ENCODE measurements around the gene TRAPPC12. TPM values are rescaled to one million over a fixed set of nuclear protein-coding genes. Genes with fewer than 3 reads are reported as not detected.
"Not testable (repeated sequence)": the region's sequence is repeated elsewhere in the genome, so short reads cannot be mapped to it uniquely, and the experiment has no call there.

TRAPPC12 gene
- total RNA-seq, 2 donors from 2014 or later = 53.9 to 71.4 TPM

DNA sequence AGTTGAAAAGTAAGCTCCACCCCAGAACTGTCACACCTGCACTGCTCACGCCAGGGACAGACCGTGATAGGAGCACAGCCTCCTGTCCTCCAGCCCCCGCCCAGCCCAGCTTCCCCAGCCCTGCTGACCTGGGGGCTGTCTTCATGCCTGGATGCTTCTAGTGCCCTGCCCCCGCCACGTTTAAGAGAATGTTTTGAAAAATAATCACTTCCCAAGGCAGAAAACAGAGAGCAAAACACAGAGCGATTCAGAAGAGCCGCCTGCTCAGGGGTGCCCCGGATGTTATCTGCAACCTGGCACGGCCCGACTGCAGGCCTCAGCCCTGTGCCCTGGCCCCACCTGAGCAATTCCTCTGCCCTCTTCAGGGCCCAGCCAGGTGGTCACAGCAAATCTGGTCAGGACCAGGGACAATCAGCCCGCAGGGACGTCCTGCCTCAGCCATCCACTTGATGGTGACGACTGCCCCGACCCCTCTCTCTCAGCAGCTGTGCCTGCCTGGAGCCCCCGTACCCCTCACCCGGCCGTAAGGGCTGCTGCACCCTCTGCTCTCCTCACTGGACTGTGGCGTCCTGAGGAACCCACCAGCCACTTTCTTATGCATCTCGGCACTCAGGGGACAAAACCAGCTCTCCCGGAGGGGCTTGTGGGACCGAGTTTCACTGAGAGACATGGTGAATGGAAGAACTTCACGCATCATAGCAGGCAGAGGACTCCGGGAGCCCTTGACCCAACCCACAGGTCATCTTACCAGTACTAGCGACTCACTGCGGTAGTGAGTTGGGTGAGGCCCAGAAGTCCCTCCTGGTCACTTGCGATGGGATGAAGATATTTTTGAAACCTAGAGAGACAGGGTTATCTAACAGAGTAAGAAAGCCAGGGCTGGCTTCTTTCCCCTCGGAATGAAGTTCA, 109.6 kb downstream of the TRAPPC12 start:
- Mint-ChIP-seq H3K9me3 (no peaks in the 10 kb centered on the region), H3K36me3 (no peaks in the 10 kb centered on the region), H3K27ac (no peak overlapping the region)
- no peak for DNase-seq (ENCODE audit: low spot score in 2 of 2)
- no peak for ATAC-seq

DNA sequence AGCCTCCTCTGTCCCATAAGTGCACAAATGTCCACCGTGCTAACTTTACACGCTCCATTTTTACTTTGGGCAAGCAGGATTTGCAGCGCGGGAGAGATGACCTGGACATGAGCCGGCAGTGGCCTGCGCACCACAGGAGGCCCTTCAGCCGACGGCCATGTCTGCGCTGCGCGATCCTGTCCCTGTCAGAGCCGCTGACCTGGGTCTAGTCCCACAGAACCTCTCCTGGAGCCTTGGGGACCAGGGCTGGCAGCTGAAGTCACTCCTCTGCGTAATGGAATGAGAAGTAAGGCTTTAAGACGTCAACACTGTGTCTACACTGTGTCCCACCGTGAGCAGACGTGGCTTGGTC, 110.2 kb downstream of the TRAPPC12 start:
- peak in 1 of 2 donors; percentile 21 for DNase-seq (ENCODE audit: low spot score in 2 of 2)
- ATAC-seq = no peak
- Mint-ChIP-seq H3K36me3 (no peaks in the 10 kb centered on the region), H3K9me3 (no peaks in the 10 kb centered on the region), H3K27ac (peak overlapping the region in 1 of 2 donors; percentile 44)

DNA sequence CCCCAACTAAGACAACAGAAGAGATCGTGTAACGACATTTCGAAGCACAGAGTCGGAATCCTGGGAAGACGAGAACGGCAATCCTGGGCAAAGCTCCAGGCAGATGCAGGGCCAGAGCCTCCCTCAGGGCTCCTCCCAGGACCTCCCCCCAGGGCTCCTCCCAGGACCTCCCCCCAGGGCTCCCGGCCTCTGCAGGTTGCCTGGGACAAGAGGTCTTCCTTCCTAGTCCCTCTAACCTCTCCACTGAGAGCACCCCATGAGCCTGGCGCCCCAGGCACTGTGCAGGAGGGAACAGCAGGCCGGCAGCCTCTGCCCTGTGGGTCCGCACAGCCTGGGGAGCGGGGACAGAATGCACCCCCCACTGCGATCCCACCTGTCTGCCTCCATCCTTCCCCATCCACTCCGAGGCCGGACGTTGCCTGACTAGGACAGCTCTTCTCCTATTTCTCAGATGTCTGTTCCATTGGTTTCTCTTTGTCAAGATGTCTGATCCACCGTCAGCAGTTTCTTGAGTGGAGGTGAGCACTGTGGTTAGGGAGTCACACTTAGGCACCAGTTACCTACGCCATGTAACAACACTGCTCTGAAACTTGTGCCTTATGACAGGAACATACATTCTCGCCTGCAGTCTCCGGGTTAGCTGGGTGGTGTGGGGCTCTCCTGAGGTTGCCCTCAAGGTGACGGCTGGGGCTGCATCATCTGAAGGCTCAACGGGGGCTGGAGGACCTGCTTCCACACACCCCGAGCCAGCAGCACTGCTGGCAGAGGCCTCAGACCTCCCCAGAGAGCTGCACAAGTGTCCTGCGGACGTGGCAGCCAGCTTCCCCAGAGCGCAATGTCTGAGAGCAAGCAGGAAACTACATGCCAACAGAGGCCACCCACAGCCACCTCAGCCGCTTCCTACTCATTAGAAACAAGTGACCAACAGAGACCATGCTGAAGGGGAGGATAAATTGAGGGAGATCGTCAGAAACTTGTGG, 111.0 kb downstream of the TRAPPC12 start:
- Mint-ChIP-seq H3K36me3 (no peaks in the 10 kb centered on the region), H3K27ac (peak overlapping the region in 1 of 2 donors; percentile 44), H3K9me3 (no peaks in the 10 kb centered on the region)
- ATAC-seq = no peak
- DNase-seq (ENCODE audit: low spot score in 2 of 2) = peak in 1 of 2 donors; percentile 49

DNA sequence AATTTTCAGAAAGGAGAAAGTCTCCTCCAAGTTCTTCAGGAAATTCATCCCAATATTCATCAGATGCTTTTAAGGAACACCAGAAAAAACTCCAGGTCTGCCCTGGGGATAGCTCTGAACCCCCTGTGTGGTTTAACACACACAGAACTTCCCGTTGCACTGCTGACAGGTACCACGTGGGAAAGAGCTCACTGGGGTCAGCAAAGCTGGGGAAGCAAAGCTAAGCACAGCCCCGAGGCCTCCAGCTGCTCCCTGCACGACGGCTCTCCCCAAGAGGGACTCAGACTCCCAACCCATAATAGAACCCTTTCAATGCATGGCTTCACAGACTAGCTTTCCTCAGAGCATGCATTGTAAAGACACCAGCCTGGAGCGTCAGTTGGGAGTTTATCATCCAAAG, 111.8 kb downstream of the TRAPPC12 start:
- H3K36me3 Mint-ChIP-seq = no peaks in the 10 kb centered on the region
- H3K9me3 Mint-ChIP-seq = no peaks in the 10 kb centered on the region
- DNase-seq (ENCODE audit: low spot score in 2 of 2) (peak in 1 of 2 donors; percentile 1), ATAC-seq (no peak)
- no peak overlapping the region for H3K27ac Mint-ChIP-seq

DNA sequence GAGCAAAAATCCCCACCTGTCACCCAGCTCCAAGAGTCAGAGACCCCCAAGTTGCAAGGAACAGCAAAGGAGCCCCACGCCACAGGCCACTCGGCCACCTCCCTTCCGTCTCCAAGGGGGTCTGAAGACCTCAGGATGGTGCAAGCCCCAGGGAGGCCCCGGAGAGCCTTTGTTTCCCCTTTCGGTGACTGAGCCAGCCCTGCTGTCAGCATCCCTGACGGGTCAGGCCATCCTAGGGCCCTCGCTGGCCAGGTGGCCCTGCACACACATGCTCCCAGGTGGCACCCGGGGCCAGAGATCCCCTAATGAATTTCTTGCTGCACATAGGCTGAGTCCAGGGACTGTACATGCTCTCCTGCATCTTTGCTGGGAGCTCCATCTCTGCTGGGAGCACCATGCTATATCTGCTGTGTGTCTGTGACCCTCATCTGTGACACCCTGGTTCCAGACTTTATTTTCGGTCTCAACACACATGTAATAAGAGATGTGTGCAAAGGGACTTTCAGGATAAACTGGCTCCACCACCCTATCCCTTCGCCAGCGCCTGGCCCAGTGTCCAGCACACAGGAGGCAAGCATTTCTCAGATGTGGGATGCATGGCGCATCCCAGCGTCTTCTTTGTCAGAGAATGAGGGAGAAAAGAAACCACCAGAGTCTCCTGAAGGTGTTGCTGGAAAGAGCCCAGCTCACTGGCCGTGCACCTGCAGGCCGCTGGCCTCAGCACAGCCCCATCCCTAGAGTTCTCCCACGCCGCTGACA, 112.4 kb downstream of the TRAPPC12 start:
- H3K9me3 Mint-ChIP-seq = no peaks in the 10 kb centered on the region

DNA sequence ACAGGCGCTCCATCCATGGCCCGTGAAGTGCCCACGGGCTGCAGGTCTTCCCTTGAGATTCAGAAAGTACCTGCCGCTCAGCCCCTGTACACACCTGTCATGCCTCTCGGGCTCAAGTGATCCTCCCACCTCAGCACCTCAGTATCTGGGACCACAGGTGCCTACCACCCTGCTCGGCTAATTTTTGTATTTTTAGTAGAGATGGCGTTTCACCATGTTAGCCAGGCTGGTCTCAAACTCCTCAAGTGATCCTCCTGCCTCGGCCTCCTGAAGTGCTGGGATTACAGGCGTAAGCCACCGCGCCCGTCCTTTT, 112.9 kb downstream of the TRAPPC12 start:
- not testable (repeated sequence) for ATAC-seq; DNase-seq (ENCODE audit: low spot score in 2 of 2); H3K27ac Mint-ChIP-seq; H3K36me3 Mint-ChIP-seq; H3K9me3 Mint-ChIP-seq

More for the DNA sequence above, 112.4 kb downstream of the TRAPPC12 start:
- Mint-ChIP-seq H3K36me3 (peaks cover 0 to 4% of the 10 kb centered on the region in 2 donors), H3K27ac (no peak overlapping the region)
- ATAC-seq = no peak
- DNase-seq (ENCODE audit: low spot score in 2 of 2) = peak in 1 of 2 donors; percentile 48

DNA sequence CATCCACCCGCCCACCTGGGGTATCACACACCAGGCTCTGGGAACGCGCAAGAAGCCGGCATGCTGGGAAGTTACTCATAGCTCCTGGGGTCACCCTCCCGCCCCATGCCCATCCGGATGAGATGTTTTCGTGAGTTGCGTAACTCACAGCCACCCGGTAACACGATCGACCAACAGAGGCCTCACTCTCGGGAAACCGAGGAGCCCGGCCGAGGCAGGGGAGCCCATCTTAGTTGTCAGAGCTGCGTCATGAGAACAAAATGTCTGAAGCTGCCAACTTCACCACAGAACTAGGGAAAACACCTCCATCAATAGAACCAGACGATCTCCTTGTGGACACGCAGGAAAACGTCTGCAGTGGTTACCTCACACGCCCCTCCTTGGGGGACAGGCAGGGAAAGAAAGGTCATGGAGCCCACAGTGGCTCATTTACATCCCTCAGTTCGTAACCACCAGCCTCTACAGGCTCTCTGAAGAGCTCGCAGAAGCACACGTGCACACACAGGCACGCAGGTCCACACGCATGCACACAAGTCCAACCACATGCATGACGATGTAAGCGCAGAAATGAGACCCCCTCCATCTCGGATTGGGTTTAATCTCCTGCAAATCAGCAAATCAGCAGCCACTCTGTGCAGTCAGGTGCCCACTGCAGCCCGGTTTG, 113.6 kb downstream of the TRAPPC12 start:
- Mint-ChIP-seq H3K9me3 (no peaks in the 10 kb centered on the region), H3K36me3 (peaks cover 0 to 10% of the 10 kb centered on the region in 2 donors), H3K27ac (no peak overlapping the region)
- ATAC-seq (no peak), DNase-seq (ENCODE audit: low spot score in 2 of 2) (no peak)

DNA sequence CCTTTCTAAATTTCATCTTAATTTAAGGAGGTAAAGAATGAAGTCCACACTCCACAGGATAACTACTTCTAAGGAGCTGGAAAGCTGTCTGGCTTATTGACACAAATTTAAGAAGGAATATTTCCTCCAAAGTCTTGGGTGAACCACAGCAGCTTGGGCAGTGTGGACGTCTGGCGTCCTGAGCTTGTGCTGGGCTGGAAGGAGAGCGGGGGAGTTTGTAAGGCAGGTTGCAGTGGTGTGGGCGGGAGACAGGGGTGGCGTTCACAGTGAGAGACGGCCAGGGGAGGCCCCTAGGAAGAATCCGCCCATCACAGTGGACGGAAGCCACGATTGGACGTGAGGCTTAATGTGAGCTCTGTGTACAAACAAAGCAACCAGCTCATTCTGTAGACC, 114.1 kb downstream of the TRAPPC12 start:
- no peak overlapping the region for H3K27ac Mint-ChIP-seq
- peaks cover 0 to 10% of the 10 kb centered on the region in 2 donors for H3K36me3 Mint-ChIP-seq
- no peak for DNase-seq (ENCODE audit: low spot score in 2 of 2)
- no peaks in the 10 kb centered on the region for H3K9me3 Mint-ChIP-seq
- no peak for ATAC-seq

DNA sequence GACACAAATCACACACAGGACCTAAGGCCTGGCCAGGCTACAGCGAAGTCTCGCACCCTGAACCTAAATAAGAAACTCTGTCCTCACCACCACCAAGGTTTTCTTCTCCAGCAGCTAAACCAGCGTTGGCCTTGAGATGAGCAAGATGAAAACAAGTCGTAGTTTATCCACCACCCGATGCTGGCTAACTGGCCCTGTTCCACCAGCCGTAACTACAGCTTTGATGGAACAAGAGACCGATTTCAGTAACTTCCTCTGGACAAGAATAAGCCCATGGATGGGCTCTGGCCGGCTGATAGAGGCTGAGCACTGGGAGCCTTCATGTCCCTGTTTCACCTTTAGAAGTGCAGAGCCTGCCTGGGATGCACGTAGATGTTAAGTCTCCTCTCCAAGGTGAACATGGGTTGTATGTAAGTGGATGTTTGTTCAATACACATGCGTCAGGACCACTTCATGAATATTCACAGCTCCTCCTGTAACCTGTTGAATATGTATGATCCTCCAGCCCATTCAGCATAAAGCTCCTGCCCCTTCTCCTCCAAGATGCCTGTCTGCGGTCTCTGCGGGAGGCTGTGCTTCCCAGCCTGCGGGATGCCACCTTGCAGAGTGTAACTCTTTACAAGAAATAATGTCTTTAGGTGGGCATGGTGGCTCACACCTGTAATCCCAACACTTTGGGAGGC, 115.6 kb downstream of the TRAPPC12 start:
- H3K27ac Mint-ChIP-seq = no peak overlapping the region
- H3K9me3 Mint-ChIP-seq = no peaks in the 10 kb centered on the region
- no peak for ATAC-seq
- DNase-seq (ENCODE audit: low spot score in 2 of 2) = no peak
- peaks cover 0 to 10% of the 10 kb centered on the region in 2 donors for H3K36me3 Mint-ChIP-seq

DNA sequence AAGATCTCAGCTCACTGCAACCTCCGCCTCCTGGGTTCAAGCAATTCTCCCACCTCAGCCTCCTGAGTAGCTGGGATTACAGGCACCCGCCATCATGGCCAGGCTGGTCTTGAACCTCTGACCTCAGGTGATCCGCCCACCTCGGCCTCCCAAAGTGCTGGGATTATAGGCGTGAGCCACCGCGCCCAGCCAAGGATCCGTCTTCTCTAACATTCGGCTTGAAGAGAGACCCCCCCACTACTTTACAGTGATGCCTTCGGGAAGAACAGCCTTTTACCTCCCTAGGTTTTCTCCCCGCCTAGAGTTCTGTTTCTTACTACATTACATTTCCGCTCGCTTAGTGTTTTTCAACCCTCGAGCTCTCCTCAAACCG, 117.2 kb downstream of the TRAPPC12 start:
- H3K36me3 Mint-ChIP-seq = peaks cover 0 to 17% of the 10 kb centered on the region in 2 donors
- H3K27ac Mint-ChIP-seq; DNase-seq (ENCODE audit: low spot score in 2 of 2); ATAC-seq; H3K9me3 Mint-ChIP-seq: not testable (repeated sequence)

DNA sequence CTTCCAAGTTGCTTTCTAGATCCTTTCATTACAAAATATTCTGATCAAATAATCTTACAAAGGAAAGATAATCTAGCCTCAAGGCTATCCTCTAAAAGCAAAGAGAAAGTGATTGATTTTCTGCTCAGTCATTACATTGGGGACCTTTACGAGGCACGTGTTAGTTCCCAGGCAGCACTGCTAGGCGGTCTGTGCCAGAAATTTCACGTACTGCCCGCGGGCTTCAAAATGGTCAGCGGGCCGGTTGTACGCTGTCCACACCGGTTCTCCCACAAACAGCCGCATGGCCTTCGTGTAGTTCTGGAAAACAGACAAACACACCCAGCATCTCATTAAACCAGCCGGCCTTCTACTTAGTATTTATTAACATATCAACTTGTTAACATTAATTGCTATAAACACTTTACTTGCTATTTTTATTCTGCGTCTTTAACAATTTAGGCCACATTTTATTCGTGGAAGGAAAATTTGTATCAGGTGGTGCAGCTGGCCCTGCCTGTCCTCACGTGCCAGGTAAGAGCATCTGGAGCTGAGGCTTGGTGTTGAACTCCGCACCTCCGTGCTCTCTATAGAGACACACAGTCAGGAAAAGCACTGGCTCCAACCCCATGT, 119.4 kb downstream of the TRAPPC12 start:
- DNase-seq (ENCODE audit: low spot score in 2 of 2) = no peak
- Mint-ChIP-seq H3K27ac (no peak overlapping the region), H3K9me3 (no peaks in the 10 kb centered on the region), H3K36me3 (peaks cover 0 to 23% of the 10 kb centered on the region in 2 donors)
- ATAC-seq = no peak

DNA sequence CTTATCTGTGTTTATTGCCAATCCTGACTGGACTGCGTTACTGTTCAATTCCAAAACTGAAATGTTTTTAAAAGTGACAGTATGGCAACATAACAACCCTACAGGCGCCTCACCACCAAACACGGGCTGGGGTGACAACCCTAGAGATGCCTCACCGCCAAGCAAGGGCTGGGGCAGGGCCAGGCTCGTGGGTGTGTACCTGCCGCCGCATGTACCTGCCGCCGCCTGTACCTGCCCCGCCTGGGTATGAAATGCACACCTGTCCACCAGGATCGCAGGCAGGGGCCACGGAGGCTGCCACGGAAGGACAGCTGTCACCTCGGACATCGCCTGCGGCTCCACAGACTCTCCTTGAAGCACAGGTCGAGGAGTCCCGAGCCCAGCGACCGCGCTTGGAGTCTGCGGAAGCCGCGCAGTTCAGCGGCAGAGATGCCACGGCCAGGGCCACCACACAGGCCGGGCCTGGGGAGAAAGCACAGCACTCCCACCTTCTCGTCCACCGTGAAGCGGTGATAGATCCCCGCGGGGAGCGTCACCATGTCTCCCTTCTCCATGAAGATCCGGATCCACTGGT, 120.9 kb downstream of the TRAPPC12 start:
- ATAC-seq = no peak
- DNase-seq (ENCODE audit: low spot score in 2 of 2) = no peak
- Mint-ChIP-seq H3K9me3 (no peaks in the 10 kb centered on the region), H3K36me3 (peaks cover 0 to 30% of the 10 kb centered on the region in 2 donors), H3K27ac (peak overlapping the region in 1 of 2 donors; percentile 81)

DNA sequence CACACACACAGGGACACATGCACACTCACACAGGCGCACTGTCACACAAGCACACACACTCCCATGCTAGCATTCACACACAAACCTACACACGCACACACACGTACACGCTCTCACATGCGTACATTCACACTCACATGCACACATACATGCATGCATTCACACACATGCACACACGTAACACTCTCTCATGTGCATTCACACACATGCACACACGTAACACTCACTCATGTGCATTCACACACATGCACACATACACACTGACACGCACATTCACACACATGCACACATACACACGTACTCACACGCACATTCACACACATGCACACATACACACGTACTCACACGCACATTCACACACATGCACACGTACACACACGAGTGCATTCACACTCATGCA, 123.6 kb downstream of the TRAPPC12 start:
- Mint-ChIP-seq H3K9me3 (no peaks in the 10 kb centered on the region), H3K27ac (no peak overlapping the region), H3K36me3 (peaks cover 6 to 33% of the 10 kb centered on the region in 2 donors)
- ATAC-seq (no peak), DNase-seq (ENCODE audit: low spot score in 2 of 2) (no peak)

DNA sequence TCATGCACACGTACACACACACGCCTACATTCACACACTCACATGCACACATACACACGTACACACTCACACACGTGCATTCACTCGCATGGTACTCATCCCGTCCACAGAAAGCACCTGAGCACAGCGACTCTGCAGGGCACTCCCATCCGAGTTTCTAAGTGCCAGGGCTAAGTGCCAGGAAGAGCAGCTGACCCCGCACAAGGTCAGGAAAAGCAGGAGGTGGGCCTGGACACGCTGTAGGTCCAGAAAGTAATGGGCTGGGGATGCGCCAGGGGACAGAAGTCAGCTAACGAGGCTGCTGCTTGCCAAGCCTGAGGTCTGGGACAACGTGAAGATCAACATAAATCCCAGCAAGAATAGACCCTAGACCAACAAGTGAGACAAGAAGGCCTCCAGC, 124.0 kb downstream of the TRAPPC12 start:
- Mint-ChIP-seq H3K36me3 (peaks cover 10 to 33% of the 10 kb centered on the region in 2 donors), H3K9me3 (no peaks in the 10 kb centered on the region), H3K27ac (no peak overlapping the region)
- no peak for DNase-seq (ENCODE audit: low spot score in 2 of 2)
- ATAC-seq = no peak

DNA sequence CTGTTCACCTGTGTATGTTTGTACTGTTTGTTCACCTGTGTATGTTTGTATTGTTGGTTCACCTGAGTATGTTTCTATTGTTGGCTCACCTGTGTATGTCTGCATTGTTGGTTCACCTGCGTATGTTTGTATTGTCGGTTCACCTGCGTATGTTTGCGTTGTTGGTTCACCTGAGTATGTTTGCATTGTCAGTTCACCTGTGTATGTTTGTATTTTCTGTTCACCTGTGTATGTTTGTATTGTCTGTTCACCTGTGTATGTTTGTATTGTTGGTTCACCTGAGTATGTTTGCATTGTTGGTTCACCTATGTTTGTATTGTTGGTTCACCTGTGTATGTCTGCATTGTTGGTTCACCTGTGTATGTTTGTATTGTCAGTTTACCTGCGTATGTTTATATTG, 125.2 kb downstream of the TRAPPC12 start:
- no peak for ATAC-seq
- DNase-seq (ENCODE audit: low spot score in 2 of 2) = no peak
- Mint-ChIP-seq H3K36me3 (peaks cover 13 to 33% of the 10 kb centered on the region in 2 donors), H3K9me3 (no peaks in the 10 kb centered on the region), H3K27ac (no peak overlapping the region)

All from activated naive CD4-positive, alpha-beta T cell treated with anti-CD3 and anti-CD28 coated beads, Interleukin-2, amount 50 U/mL, for 72 hours (primary cell).